ENCODE results near the gene IMPDH2.

IMPDH2 gene

DNA sequence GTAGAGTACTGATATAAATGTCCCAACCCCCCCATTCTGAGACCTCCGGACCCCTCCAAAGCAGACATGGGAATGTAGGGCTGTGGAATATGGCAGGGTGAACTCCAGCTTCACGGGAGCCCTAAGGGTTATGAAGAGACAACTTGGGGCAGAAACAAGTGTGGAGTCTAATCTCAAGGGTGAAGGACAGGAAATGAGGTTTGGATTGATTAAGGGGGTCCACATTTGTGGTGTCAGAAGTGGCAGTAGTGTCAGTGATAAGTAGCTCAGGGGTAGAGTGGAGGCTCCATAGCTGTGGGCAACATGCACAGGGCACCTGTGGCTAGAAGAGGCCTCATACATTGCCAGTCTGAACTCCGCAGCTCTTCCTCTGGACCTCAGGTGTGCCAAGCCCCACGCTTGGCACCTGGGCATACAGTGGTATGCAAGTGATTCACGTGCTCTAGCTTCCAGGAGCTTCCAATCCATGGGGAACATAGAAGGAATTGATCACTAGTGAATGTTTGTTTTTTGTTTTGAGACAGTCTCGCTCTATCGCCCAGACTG lies 43.3 kb downstream of the IMPDH2 start:
- Histone ChIP-seq H3K4me2 (ENCODE audit: low read depth, low read length, poor library complexity, severe bottlenecking) (no peak overlapping the region), H2AFZ (ENCODE audit: low read length) (no peak overlapping the region), H4K20me1 (ENCODE audit: insufficient read depth, low read length, poor library complexity, severe bottlenecking) (no peaks in the 10 kb centered on the region), H3K9ac (ENCODE audit: low read depth, low read length, poor library complexity, severe bottlenecking) (no peak overlapping the region), H3K36me3 (ENCODE audit: insufficient read depth, low read length) (peaks cover 37% of the 10 kb centered on the region; the same call in 1 of the 2 replicates), H3K4me1 (ENCODE audit: insufficient read depth, low read length, poor library complexity, severe bottlenecking) (no peaks in the 10 kb centered on the region), H3K9me2 (replicated peaks; ENCODE audit: low read depth, low read length) (no peaks in the 10 kb centered on the region), H3K27me3 (ENCODE audit: insufficient read depth, low read length, poor library complexity, severe bottlenecking) (no peaks in the 10 kb centered on the region), H3K79me2 (ENCODE audit: insufficient read depth, low read length) (peaks cover 8% of the 10 kb centered on the region), H3F3A (ENCODE audit: low read depth) (no peaks in the 10 kb centered on the region), H3K4me3 (ENCODE audit: low read length, poor library complexity, severe bottlenecking) (no peak overlapping the region), H3K9me3 (ENCODE audit: insufficient read depth, low read depth, low read length) (no peaks in the 10 kb centered on the region)
- TF ChIP-seq, protein P1, sequence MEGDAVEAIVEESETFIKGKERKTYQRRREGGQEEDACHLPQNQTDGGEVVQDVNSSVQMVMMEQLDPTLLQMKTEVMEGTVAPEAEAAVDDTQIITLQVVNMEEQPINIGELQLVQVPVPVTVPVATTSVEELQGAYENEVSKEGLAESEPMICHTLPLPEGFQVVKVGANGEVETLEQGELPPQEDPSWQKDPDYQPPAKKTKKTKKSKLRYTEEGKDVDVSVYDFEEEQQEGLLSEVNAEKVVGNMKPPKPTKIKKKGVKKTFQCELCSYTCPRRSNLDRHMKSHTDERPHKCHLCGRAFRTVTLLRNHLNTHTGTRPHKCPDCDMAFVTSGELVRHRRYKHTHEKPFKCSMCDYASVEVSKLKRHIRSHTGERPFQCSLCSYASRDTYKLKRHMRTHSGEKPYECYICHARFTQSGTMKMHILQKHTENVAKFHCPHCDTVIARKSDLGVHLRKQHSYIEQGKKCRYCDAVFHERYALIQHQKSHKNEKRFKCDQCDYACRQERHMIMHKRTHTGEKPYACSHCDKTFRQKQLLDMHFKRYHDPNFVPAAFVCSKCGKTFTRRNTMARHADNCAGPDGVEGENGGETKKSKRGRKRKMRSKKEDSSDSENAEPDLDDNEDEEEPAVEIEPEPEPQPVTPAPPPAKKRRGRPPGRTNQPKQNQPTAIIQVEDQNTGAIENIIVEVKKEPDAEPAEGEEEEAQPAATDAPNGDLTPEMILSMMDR (conservative IDR thresholded peaks at IDR 0.05; ENCODE audit: low read length): no peak
- TF ChIP-seq EZH2phosphoT487 (IDR thresholded peaks at IDR 0.05; ENCODE audit: borderline replicate concordance): no peak

DNA sequence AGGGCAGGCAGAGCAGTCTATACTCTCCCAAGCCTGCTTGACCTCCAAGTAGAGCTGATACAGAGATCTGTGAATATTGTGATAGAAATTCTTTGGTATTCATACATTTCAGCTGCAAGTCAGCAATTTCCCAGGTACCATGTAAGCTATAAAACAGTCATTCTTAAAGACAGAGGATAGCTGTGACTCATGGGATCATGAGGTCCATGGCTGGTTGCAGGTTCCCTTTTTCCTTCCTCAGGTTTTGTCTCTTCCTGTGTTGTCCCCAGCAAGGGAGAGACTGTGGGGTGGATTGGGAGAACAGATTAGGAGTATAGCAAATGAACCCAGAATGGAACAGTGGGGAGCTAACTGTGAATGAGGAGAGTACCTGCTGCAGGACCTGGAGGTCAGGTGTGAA lies 44.5 kb downstream of the IMPDH2 start:
- Histone ChIP-seq H3K4me1 (ENCODE audit: insufficient read depth, low read length, poor library complexity, severe bottlenecking) (no peaks in the 10 kb centered on the region), H3K79me2 (ENCODE audit: insufficient read depth, low read length) (peaks cover 7% of the 10 kb centered on the region; the same call in 1 of the 2 replicates), H3F3A (ENCODE audit: low read depth) (no peaks in the 10 kb centered on the region), H3K27me3 (ENCODE audit: insufficient read depth, low read length, poor library complexity, severe bottlenecking) (no peaks in the 10 kb centered on the region), H4K20me1 (ENCODE audit: insufficient read depth, low read length, poor library complexity, severe bottlenecking) (no peaks in the 10 kb centered on the region), H3K36me3 (ENCODE audit: insufficient read depth, low read length) (peaks cover 46% of the 10 kb centered on the region; the same call in 1 of the 2 replicates), H3K4me2 (ENCODE audit: low read depth, low read length, poor library complexity, severe bottlenecking) (no peak overlapping the region), H3K9ac (ENCODE audit: low read depth, low read length, poor library complexity, severe bottlenecking) (no peak overlapping the region), H3K4me3 (ENCODE audit: low read length, poor library complexity, severe bottlenecking) (no peak overlapping the region), H3K9me3 (ENCODE audit: insufficient read depth, low read depth, low read length) (no peaks in the 10 kb centered on the region), H2AFZ (ENCODE audit: low read length) (no peak overlapping the region), H3K9me2 (replicated peaks; ENCODE audit: low read depth, low read length) (no peaks in the 10 kb centered on the region)
- TF ChIP-seq, protein P1 (conservative IDR thresholded peaks at IDR 0.05; ENCODE audit: low read length): no peak
- TF ChIP-seq EZH2phosphoT487 (IDR thresholded peaks at IDR 0.05; ENCODE audit: borderline replicate concordance): no peak

DNA sequence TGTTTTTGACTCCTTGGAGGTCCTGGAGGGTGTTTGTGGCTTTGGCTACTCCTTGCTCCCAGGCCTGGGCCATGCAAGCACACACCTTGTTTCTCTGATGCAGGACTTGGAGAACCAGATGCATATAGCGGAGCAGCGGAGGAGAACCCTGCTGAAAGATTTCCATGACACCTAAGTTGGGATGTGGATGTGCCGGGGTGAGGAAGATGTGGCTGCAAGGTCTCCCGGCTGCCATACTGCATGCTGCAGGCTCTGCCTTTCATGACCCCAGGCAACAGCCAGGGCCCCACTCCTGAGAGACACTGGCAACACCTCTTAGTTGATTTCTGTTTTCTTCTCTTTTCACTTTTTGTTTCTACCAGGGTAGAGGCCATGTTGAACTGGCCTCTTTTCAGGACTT lies 46.1 kb downstream of the IMPDH2 start:
- Histone ChIP-seq H3K36me3 (ENCODE audit: insufficient read depth, low read length) (peaks cover 55% of the 10 kb centered on the region; the same call in 1 of the 2 replicates), H3K9me2 (replicated peaks; ENCODE audit: low read depth, low read length) (no peaks in the 10 kb centered on the region), H4K20me1 (ENCODE audit: insufficient read depth, low read length, poor library complexity, severe bottlenecking) (no peaks in the 10 kb centered on the region), H3F3A (ENCODE audit: low read depth) (no peaks in the 10 kb centered on the region), H3K27me3 (ENCODE audit: insufficient read depth, low read length, poor library complexity, severe bottlenecking) (no peaks in the 10 kb centered on the region), H3K9me3 (ENCODE audit: insufficient read depth, low read depth, low read length) (no peaks in the 10 kb centered on the region), H2AFZ (ENCODE audit: low read length) (no peak overlapping the region), H3K4me3 (ENCODE audit: low read length, poor library complexity, severe bottlenecking) (no peak overlapping the region), H3K9ac (ENCODE audit: low read depth, low read length, poor library complexity, severe bottlenecking) (no peak overlapping the region), H3K4me1 (ENCODE audit: insufficient read depth, low read length, poor library complexity, severe bottlenecking) (no peaks in the 10 kb centered on the region), H3K4me2 (ENCODE audit: low read depth, low read length, poor library complexity, severe bottlenecking) (no peak overlapping the region), H3K79me2 (ENCODE audit: insufficient read depth, low read length) (no peaks in the 10 kb centered on the region)
- TF ChIP-seq EZH2phosphoT487 (IDR thresholded peaks at IDR 0.05; ENCODE audit: borderline replicate concordance): no peak
- TF ChIP-seq, protein P1 (conservative IDR thresholded peaks at IDR 0.05; ENCODE audit: low read length): no peak
